Measurements from ENCODE around the gene TNK1.

The TNK1 gene

GRCh38 chr17:7425756-7426155 lies 44.9 kb downstream of the TNK1 start:
- TF ChIP-seq REST (IDR thresholded peaks at IDR 0.05; ENCODE audit: insufficient read depth in 1 of 2, low read depth in 2 of 2, low read length in 2 of 2) (no peak), SIN3A (IDR thresholded peaks at IDR 0.05; ENCODE audit: borderline replicate concordance, insufficient read depth, low read length) (no peak), TAF1 (IDR thresholded peaks at IDR 0.05; ENCODE audit: borderline replicate concordance, insufficient read depth, low read length) (no peak)

GRCh38 chr17:7426203-7426863 lies 45.4 kb downstream of the TNK1 start:
- TF ChIP-seq REST (IDR thresholded peaks at IDR 0.05; ENCODE audit: insufficient read depth in 1 of 2, low read depth in 2 of 2, low read length in 2 of 2): no peak
- no peak for TF ChIP-seq FOXP2 (optimal IDR thresholded peaks at IDR 0.05; ENCODE audit: borderline replicate concordance, extremely low read depth, extremely low read length, insufficient read depth)
- TF ChIP-seq POLR2AphosphoS5 (IDR thresholded peaks at IDR 0.05; ENCODE audit: low read depth, low read length): no peak
- TF ChIP-seq TAF1 (IDR thresholded peaks at IDR 0.05; ENCODE audit: borderline replicate concordance, insufficient read depth, low read length): no peak
- no peak for TF ChIP-seq SIN3A (IDR thresholded peaks at IDR 0.05; ENCODE audit: borderline replicate concordance, insufficient read depth, low read length)

GRCh38 chr17:7426896-7427489 lies 46.1 kb downstream of the TNK1 start:
- TF ChIP-seq REST (IDR thresholded peaks at IDR 0.05; ENCODE audit: insufficient read depth in 1 of 2, low read depth in 2 of 2, low read length in 2 of 2) (no peak), SIN3A (IDR thresholded peaks at IDR 0.05; ENCODE audit: borderline replicate concordance, insufficient read depth, low read length) (no peak), FOXP2 (optimal IDR thresholded peaks at IDR 0.05; ENCODE audit: borderline replicate concordance, extremely low read depth, extremely low read length, insufficient read depth) (no peak), TAF1 (IDR thresholded peaks at IDR 0.05; ENCODE audit: borderline replicate concordance, insufficient read depth, low read length) (no peak), POLR2AphosphoS5 (IDR thresholded peaks at IDR 0.05; ENCODE audit: low read depth, low read length) (no peak)

GRCh38 chr17:7427549-7427948 lies 46.7 kb downstream of the TNK1 start:
- no peak for TF ChIP-seq FOXP2 (optimal IDR thresholded peaks at IDR 0.05; ENCODE audit: borderline replicate concordance, extremely low read depth, extremely low read length, insufficient read depth)
- no peak for TF ChIP-seq TAF1 (IDR thresholded peaks at IDR 0.05; ENCODE audit: borderline replicate concordance, insufficient read depth, low read length)
- no peak for TF ChIP-seq REST (IDR thresholded peaks at IDR 0.05; ENCODE audit: insufficient read depth in 1 of 2, low read depth in 2 of 2, low read length in 2 of 2)
- TF ChIP-seq POLR2AphosphoS5 (IDR thresholded peaks at IDR 0.05; ENCODE audit: low read depth, low read length): no peak
- TF ChIP-seq SIN3A (IDR thresholded peaks at IDR 0.05; ENCODE audit: borderline replicate concordance, insufficient read depth, low read length): no peak

Measured in PFSK-1 (cell line).